Hepatocyte (in vitro differentiated cells): ENCODE results near the gene DCLK2.

Source experiments
- EZH2 ChIP-seq: fragments of 200-600 bp; sonication (generic); IDR thresholded peaks from 2 replicates; pipeline ENCODE4 v1.6.1; 2016; ENCODE audit warnings: antibody characterized with exemption, mild to moderate bottlenecking, borderline replicate concordance
- EZH2phosphoT487 ChIP-seq: fragments of 200-600 bp; sonication (generic); IDR thresholded peaks from one replicate; pipeline ENCODE4 v1.6.1; 2018; ENCODE audit warnings: antibody characterized with exemption, mild to moderate bottlenecking, low read depth, moderate library complexity; ENCODE audit not compliant: unreplicated experiment, severe bottlenecking
- TF ChIP-seq, protein P1 (sequence below): fragments of 200-600 bp; sonication (generic); IDR thresholded peaks from 2 replicates; pipeline ENCODE4 v1.5.1; 2016; ENCODE audit warnings: antibody characterized with exemption, mild to moderate bottlenecking; ENCODE audit not compliant: poor library complexity

GRCh38 chr4:150182794-150183193 is 104.5 kb downstream of the DCLK2 start:
- TF ChIP-seq EZH2phosphoT487 (no peak), EZH2 (no peak)
- TF ChIP-seq, protein P1, sequence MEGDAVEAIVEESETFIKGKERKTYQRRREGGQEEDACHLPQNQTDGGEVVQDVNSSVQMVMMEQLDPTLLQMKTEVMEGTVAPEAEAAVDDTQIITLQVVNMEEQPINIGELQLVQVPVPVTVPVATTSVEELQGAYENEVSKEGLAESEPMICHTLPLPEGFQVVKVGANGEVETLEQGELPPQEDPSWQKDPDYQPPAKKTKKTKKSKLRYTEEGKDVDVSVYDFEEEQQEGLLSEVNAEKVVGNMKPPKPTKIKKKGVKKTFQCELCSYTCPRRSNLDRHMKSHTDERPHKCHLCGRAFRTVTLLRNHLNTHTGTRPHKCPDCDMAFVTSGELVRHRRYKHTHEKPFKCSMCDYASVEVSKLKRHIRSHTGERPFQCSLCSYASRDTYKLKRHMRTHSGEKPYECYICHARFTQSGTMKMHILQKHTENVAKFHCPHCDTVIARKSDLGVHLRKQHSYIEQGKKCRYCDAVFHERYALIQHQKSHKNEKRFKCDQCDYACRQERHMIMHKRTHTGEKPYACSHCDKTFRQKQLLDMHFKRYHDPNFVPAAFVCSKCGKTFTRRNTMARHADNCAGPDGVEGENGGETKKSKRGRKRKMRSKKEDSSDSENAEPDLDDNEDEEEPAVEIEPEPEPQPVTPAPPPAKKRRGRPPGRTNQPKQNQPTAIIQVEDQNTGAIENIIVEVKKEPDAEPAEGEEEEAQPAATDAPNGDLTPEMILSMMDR, result no peak
